ENCODE results near the gene POLR1A. TPM values are rescaled to one million over a fixed set of nuclear protein-coding genes. Genes with fewer than 3 reads are reported as not detected.

The POLR1A gene
- total and polyA plus RNA-seq, 8 donors: 1.4 to 36.2 (median 5.5) TPM

GRCh38 chr2:86138736-86139625, 33.3 kb upstream of the POLR1A start:
- H3K36me3 ChIP-seq: peaks cover 64 to 100% (median 100%) of the 10 kb centered on the region in 4 donors
- no peaks in the 10 kb centered on the region for H3K27me3 ChIP-seq
- DNase-seq: no peak
- 95 to 98% (median 96%) methylated on average over 7 of the region's 7 CpGs for WGBS, 5 donors
- TF ChIP-seq EP300 (IDR thresholded peaks at IDR 0.05) (no peak), POLR2A (IDR thresholded peaks at IDR 0.05) (no peak), POLR2AphosphoS5 (IDR thresholded peaks at IDR 0.05) (no peak)
- TF ChIP-seq, protein P1, sequence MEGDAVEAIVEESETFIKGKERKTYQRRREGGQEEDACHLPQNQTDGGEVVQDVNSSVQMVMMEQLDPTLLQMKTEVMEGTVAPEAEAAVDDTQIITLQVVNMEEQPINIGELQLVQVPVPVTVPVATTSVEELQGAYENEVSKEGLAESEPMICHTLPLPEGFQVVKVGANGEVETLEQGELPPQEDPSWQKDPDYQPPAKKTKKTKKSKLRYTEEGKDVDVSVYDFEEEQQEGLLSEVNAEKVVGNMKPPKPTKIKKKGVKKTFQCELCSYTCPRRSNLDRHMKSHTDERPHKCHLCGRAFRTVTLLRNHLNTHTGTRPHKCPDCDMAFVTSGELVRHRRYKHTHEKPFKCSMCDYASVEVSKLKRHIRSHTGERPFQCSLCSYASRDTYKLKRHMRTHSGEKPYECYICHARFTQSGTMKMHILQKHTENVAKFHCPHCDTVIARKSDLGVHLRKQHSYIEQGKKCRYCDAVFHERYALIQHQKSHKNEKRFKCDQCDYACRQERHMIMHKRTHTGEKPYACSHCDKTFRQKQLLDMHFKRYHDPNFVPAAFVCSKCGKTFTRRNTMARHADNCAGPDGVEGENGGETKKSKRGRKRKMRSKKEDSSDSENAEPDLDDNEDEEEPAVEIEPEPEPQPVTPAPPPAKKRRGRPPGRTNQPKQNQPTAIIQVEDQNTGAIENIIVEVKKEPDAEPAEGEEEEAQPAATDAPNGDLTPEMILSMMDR (IDR thresholded peaks at IDR 0.05): no peak
- no peaks in the 10 kb centered on the region for H3K4me1 ChIP-seq
- intact Hi-C loops (cut with DNase I; ENCODE audit: low total_unique reads): no loop called here
- H3K9me3 ChIP-seq: no peaks in the 10 kb centered on the region
- no peak overlapping the region for H3K27ac ChIP-seq
- H3K4me3 ChIP-seq: no peak overlapping the region

GRCh38 chr2:86136141-86136540, 30.5 kb upstream of the POLR1A start:
- TF ChIP-seq POLR2AphosphoS5 (IDR thresholded peaks at IDR 0.05): no peak
- TF ChIP-seq, protein P1 (IDR thresholded peaks at IDR 0.05): no peak
- no peak for TF ChIP-seq POLR2A (IDR thresholded peaks at IDR 0.05)
- TF ChIP-seq EP300 (IDR thresholded peaks at IDR 0.05): no peak

GRCh38 chr2:86135653-86136052, 30.0 kb upstream of the POLR1A start:
- intact Hi-C loops (cut with DNase I; ENCODE audit: low total_unique reads): no loop called here
- WGBS, 5 donors: 71 to 83% (median 76%) methylated on average over 5 of the region's 5 CpGs

More at GRCh38 chr2:86136141-86136540, 30.5 kb upstream of the POLR1A start:
- no peak for DNase-seq
- intact Hi-C loops (cut with DNase I; ENCODE audit: low total_unique reads): no loop called here
- Histone ChIP-seq H3K4me3 (no peak overlapping the region), H3K27me3 (no peaks in the 10 kb centered on the region), H3K27ac (no peak overlapping the region), H3K36me3 (peaks cover 60 to 100% (median 100%) of the 10 kb centered on the region in 4 donors), H3K9me3 (no peaks in the 10 kb centered on the region), H3K4me1 (no peaks in the 10 kb centered on the region)
- WGBS, 5 donors: 76 to 88% (median 80%) methylated on average over 2 of the region's 2 CpGs

DNA sequence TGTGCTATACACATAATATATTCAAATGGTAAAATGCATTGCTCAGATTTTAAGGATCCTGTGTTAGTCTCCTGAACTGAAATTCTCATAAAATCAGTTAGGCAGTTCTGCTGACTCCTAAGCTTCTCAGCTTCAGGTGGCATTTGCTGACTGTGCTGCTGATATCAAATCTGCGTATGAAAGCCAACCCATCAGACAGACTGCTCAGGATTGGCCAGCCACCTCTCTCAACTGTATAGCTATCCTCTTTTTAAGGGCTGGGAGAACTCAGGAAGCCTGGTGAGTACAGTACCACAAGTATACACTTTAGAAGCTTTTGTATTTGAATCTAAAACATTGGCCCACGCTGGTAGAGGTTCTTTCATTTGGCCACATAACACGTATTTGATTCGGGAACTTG, 29.0 kb upstream of the POLR1A start:
- no peak for DNase-seq
- 90 to 96% (median 94%) methylated on average over 4 of the region's 4 CpGs for WGBS, 5 donors
- no peak overlapping the region for H3K4me3 ChIP-seq
- H3K27me3 ChIP-seq: no peaks in the 10 kb centered on the region
- H3K9me3 ChIP-seq: no peaks in the 10 kb centered on the region
- no peaks in the 10 kb centered on the region for H3K4me1 ChIP-seq
- H3K36me3 ChIP-seq: peaks cover 70 to 100% (median 100%) of the 10 kb centered on the region in 4 donors
- no peak overlapping the region for H3K27ac ChIP-seq
- TF ChIP-seq, protein P1 (IDR thresholded peaks at IDR 0.05): no peak
- no peak for TF ChIP-seq POLR2AphosphoS5 (IDR thresholded peaks at IDR 0.05)
- no peak for TF ChIP-seq POLR2A (IDR thresholded peaks at IDR 0.05)
- no peak for TF ChIP-seq EP300 (IDR thresholded peaks at IDR 0.05)
- intact Hi-C loops (cut with DNase I; ENCODE audit: low total_unique reads): no loop called here

More at GRCh38 chr2:86135653-86136052, 30.0 kb upstream of the POLR1A start:
- Histone ChIP-seq H3K4me1 (no peaks in the 10 kb centered on the region), H3K4me3 (no peak overlapping the region), H3K36me3 (peaks cover 61 to 100% (median 100%) of the 10 kb centered on the region in 4 donors), H3K27me3 (no peaks in the 10 kb centered on the region), H3K27ac (no peak overlapping the region), H3K9me3 (no peaks in the 10 kb centered on the region)
- no peak for DNase-seq
- TF ChIP-seq POLR2A (IDR thresholded peaks at IDR 0.05) (no peak), POLR2AphosphoS5 (IDR thresholded peaks at IDR 0.05) (no peak), EP300 (IDR thresholded peaks at IDR 0.05) (no peak)
- TF ChIP-seq, protein P1 (IDR thresholded peaks at IDR 0.05): no peak
